Measurements from ENCODE around the gene FSCB.

Gene FSCB

GRCh38 chr14:44490966-44491365, 16.1 kb downstream of the FSCB start:
- Mint-ChIP-seq H3K9me3 (peaks cover 2% of the 10 kb centered on the region), H3K4me1 (no peaks in the 10 kb centered on the region), H3K4me3 (no peak overlapping the region), H3K27ac (no peak overlapping the region), H3K36me3 (ENCODE audit: low read depth) (no peaks in the 10 kb centered on the region), H3K27me3 (ENCODE audit: low read depth) (no peaks in the 10 kb centered on the region)
- TF ChIP-seq, protein P1, sequence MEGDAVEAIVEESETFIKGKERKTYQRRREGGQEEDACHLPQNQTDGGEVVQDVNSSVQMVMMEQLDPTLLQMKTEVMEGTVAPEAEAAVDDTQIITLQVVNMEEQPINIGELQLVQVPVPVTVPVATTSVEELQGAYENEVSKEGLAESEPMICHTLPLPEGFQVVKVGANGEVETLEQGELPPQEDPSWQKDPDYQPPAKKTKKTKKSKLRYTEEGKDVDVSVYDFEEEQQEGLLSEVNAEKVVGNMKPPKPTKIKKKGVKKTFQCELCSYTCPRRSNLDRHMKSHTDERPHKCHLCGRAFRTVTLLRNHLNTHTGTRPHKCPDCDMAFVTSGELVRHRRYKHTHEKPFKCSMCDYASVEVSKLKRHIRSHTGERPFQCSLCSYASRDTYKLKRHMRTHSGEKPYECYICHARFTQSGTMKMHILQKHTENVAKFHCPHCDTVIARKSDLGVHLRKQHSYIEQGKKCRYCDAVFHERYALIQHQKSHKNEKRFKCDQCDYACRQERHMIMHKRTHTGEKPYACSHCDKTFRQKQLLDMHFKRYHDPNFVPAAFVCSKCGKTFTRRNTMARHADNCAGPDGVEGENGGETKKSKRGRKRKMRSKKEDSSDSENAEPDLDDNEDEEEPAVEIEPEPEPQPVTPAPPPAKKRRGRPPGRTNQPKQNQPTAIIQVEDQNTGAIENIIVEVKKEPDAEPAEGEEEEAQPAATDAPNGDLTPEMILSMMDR (IDR thresholded peaks at IDR 0.05; ENCODE audit: unreplicated experiment in 3 of 3): no peak

DNA sequence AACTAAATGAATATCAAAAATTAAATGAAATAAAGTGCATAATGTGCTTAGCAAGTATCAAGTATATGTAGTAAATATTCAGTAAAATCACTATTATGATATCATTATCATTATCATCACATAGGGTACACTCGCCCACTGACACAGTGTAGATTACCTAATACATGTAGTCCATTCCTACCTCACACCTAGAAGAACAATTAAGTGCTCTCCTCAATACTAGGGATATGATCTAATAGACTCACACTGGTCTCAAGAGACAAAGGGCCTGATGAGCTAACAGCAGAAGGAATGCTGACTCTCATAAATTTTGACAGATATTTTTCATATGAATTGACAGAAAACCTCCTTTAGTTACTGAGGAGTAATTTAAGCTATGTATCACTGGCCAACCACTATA, 29.1 kb downstream of the FSCB start:
- Mint-ChIP-seq H3K4me3 (no peak overlapping the region), H3K27me3 (ENCODE audit: low read depth) (no peaks in the 10 kb centered on the region), H3K27ac (no peak overlapping the region), H3K9me3 (peaks cover 17% of the 10 kb centered on the region), H3K36me3 (ENCODE audit: low read depth) (no peaks in the 10 kb centered on the region), H3K4me1 (no peaks in the 10 kb centered on the region)
- TF ChIP-seq, protein P1 (IDR thresholded peaks at IDR 0.05; ENCODE audit: unreplicated experiment in 3 of 3): no peak

GRCh38 chr14:44468771-44469170, 38.3 kb downstream of the FSCB start:
- Mint-ChIP-seq H3K36me3 (ENCODE audit: low read depth) (no peaks in the 10 kb centered on the region), H3K4me3 (no peak overlapping the region), H3K4me1 (peaks cover 6% of the 10 kb centered on the region)

GRCh38 chr14:44463356-44464004, 43.6 kb downstream of the FSCB start:
- H3K4me3 Mint-ChIP-seq: no peak overlapping the region
- H3K27ac Mint-ChIP-seq: peak overlapping the region; percentile 26 to 62 (median 47)
- H3K27me3 Mint-ChIP-seq (ENCODE audit: low read depth): no peaks in the 10 kb centered on the region
- no peaks in the 10 kb centered on the region for H3K36me3 Mint-ChIP-seq (ENCODE audit: low read depth)
- H3K9me3 Mint-ChIP-seq: peaks cover 7% of the 10 kb centered on the region
- TF ChIP-seq, protein P1 (IDR thresholded peaks at IDR 0.05; ENCODE audit: unreplicated experiment in 3 of 3): no peak
- H3K4me1 Mint-ChIP-seq: peaks cover 25% of the 10 kb centered on the region

More at GRCh38 chr14:44468771-44469170, 38.3 kb downstream of the FSCB start:
- no peak overlapping the region for H3K27ac Mint-ChIP-seq
- H3K9me3 Mint-ChIP-seq: peaks cover 8% of the 10 kb centered on the region
- no peaks in the 10 kb centered on the region for H3K27me3 Mint-ChIP-seq (ENCODE audit: low read depth)
- TF ChIP-seq, protein P1 (IDR thresholded peaks at IDR 0.05; ENCODE audit: unreplicated experiment in 3 of 3): no peak

GRCh38 chr14:44462381-44462780, 44.7 kb downstream of the FSCB start:
- Mint-ChIP-seq H3K9me3 (peaks cover 9% of the 10 kb centered on the region), H3K27ac (peak overlapping the region in 1 of 3 experiments; percentile 38), H3K4me1 (peaks cover 25% of the 10 kb centered on the region), H3K4me3 (no peak overlapping the region), H3K36me3 (ENCODE audit: low read depth) (no peaks in the 10 kb centered on the region), H3K27me3 (ENCODE audit: low read depth) (no peaks in the 10 kb centered on the region)
- TF ChIP-seq, protein P1 (IDR thresholded peaks at IDR 0.05; ENCODE audit: unreplicated experiment in 3 of 3): no peak

DNA sequence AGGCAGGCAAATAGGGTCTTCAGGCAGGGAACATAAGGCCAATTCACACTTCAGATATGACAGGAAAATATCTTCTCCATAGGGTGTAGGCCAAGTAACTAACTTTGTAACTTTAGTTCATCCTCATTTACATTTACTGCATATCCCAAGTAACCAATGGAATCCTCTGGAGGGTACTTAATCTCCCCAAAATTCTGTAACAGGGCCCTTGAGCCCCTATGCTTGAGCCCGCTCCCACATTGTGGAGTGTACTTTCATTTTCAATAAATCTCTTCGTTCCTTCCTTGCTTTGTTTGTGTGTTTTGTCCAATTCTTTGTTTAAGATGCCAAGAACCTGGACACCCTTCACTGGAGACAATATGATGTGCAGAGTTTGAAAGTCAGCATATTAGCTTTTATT, 45.3 kb downstream of the FSCB start:
- Mint-ChIP-seq H3K4me1 (peaks cover 25% of the 10 kb centered on the region), H3K36me3 (ENCODE audit: low read depth) (no peaks in the 10 kb centered on the region), H3K27ac (peak overlapping the region in 1 of 3 experiments; percentile 38), H3K4me3 (no peak overlapping the region), H3K27me3 (ENCODE audit: low read depth) (no peaks in the 10 kb centered on the region), H3K9me3 (peaks cover 15% of the 10 kb centered on the region)
- TF ChIP-seq, protein P1 (IDR thresholded peaks at IDR 0.05; ENCODE audit: unreplicated experiment in 3 of 3): no peak
